ENCODE measurements around the gene KRTAP11-1. TPM values are rescaled to one million over a fixed set of nuclear protein-coding genes. Genes with fewer than 3 reads are reported as not detected.

KRTAP11-1 gene
- total and polyA plus RNA-seq, 10 donors: not detected

GRCh38 chr21:30847627-30848500, 33.5 kb downstream of the KRTAP11-1 start:
- TF ChIP-seq POLR2A (IDR thresholded peaks at IDR 0.05) (no peak), POLR2AphosphoS5 (IDR thresholded peaks at IDR 0.05) (no peak)
- TF ChIP-seq, protein P1, sequence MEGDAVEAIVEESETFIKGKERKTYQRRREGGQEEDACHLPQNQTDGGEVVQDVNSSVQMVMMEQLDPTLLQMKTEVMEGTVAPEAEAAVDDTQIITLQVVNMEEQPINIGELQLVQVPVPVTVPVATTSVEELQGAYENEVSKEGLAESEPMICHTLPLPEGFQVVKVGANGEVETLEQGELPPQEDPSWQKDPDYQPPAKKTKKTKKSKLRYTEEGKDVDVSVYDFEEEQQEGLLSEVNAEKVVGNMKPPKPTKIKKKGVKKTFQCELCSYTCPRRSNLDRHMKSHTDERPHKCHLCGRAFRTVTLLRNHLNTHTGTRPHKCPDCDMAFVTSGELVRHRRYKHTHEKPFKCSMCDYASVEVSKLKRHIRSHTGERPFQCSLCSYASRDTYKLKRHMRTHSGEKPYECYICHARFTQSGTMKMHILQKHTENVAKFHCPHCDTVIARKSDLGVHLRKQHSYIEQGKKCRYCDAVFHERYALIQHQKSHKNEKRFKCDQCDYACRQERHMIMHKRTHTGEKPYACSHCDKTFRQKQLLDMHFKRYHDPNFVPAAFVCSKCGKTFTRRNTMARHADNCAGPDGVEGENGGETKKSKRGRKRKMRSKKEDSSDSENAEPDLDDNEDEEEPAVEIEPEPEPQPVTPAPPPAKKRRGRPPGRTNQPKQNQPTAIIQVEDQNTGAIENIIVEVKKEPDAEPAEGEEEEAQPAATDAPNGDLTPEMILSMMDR (IDR thresholded peaks at IDR 0.05 in 8 of 11, conservative IDR thresholded peaks at IDR 0.05 in 3 of 11): no peak
- Histone ChIP-seq H3K27me3 (replicated peaks in 1 of 7) (no peaks in the 10 kb centered on the region), H3K4me1 (no peaks in the 10 kb centered on the region), H3K36me3 (no peaks in the 10 kb centered on the region), H3K9me3 (peaks cover 0 to 7% (median 0%) of the 10 kb centered on the region in 8 donors), H3K4me3 (no peak overlapping the region), H3K27ac (no peak overlapping the region)
- DNase-seq: no peak
- intact Hi-C loops (cut with DNase I; ENCODE audit: low total_unique reads): no loop called here
- 70 to 75% (median 71%) methylated on average over 9 of the region's 9 CpGs for WGBS, 5 donors

- H3K9me3 ChIP-seq: no peaks in the 10 kb centered on the region
- intact Hi-C loops (cut with DNase I; ENCODE audit: low total_unique reads): no loop called here
- TF ChIP-seq POLR2A (IDR thresholded peaks at IDR 0.05) (no peak), POLR2AphosphoS5 (IDR thresholded peaks at IDR 0.05) (no peak)
- TF ChIP-seq, protein P1 (IDR thresholded peaks at IDR 0.05 in 8 of 11, conservative IDR thresholded peaks at IDR 0.05 in 3 of 11): no peak
Measured at GRCh38 chr21:30842990-30843389, 38.4 kb downstream of the KRTAP11-1 start.

GRCh38 chr21:30839304-30839703, 42.1 kb downstream of the KRTAP11-1 start:
- H3K27me3 ChIP-seq (replicated peaks in 1 of 7): no peaks in the 10 kb centered on the region
- TF ChIP-seq POLR2AphosphoS5 (IDR thresholded peaks at IDR 0.05) (no peak), POLR2A (IDR thresholded peaks at IDR 0.05) (no peak)
- TF ChIP-seq, protein P1 (IDR thresholded peaks at IDR 0.05 in 8 of 11, conservative IDR thresholded peaks at IDR 0.05 in 3 of 11): no peak
- no peak overlapping the region for H3K27ac ChIP-seq
- H3K4me3 ChIP-seq: no peak overlapping the region
- no peaks in the 10 kb centered on the region for H3K36me3 ChIP-seq
- H3K4me1 ChIP-seq: no peaks in the 10 kb centered on the region
- WGBS, 5 donors: 28 to 40% (median 34%) methylated on average over 5 of the region's 5 CpGs
- no peaks in the 10 kb centered on the region for H3K9me3 ChIP-seq
- intact Hi-C loops (cut with DNase I; ENCODE audit: low total_unique reads): loop anchor here (10.0 kb wide), 1 partner anchor 245 kb away; no protein-coding TSS in a partner anchor
- DNase-seq: no peak

More at GRCh38 chr21:30842990-30843389, 38.4 kb downstream of the KRTAP11-1 start:
- H3K4me3 ChIP-seq: no peak overlapping the region
- no peak for DNase-seq
- H3K36me3 ChIP-seq: no peaks in the 10 kb centered on the region
- no peaks in the 10 kb centered on the region for H3K27me3 ChIP-seq (replicated peaks in 1 of 7)
- H3K4me1 ChIP-seq: no peaks in the 10 kb centered on the region
- no peak overlapping the region for H3K27ac ChIP-seq

DNA sequence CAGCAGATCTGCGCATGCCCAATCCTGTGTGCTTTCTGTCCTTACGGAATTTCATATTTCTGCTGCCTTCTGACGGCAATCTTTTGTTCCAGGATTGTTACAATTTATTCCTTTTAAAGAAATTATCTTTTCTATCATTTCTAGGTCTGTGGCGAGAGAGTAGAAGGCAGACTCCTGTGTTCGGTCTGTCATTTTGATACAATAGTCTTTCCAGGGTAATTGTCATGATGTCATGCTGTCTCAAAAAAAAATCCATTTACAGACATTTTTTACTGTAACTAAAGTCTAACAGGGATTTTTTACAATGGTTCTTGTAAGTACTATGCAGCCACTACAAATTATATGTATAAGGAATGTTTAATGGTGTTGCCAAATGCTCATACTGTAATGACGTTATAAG, 42.8 kb downstream of the KRTAP11-1 start:
- DNase-seq: no peak
- no peaks in the 10 kb centered on the region for H3K4me1 ChIP-seq
- no peaks in the 10 kb centered on the region for H3K27me3 ChIP-seq (replicated peaks in 1 of 7)
- no peak for TF ChIP-seq POLR2A (IDR thresholded peaks at IDR 0.05)
- TF ChIP-seq POLR2AphosphoS5 (IDR thresholded peaks at IDR 0.05): no peak
- TF ChIP-seq, protein P1 (IDR thresholded peaks at IDR 0.05 in 8 of 11, conservative IDR thresholded peaks at IDR 0.05 in 3 of 11): no peak
- no peak overlapping the region for H3K4me3 ChIP-seq
- H3K9me3 ChIP-seq: no peaks in the 10 kb centered on the region
- intact Hi-C loops (cut with DNase I; ENCODE audit: low total_unique reads): loop anchor here (10.0 kb wide), 1 partner anchor 246 kb away; no protein-coding TSS in a partner anchor
- 89 to 94% (median 92%) methylated on average over 6 of the region's 6 CpGs for WGBS, 5 donors
- no peak overlapping the region for H3K27ac ChIP-seq
- no peaks in the 10 kb centered on the region for H3K36me3 ChIP-seq

All from spleen (tissue), 11 donors.